ENCODE data around the gene THAP5. TPM values are rescaled to one million over a fixed set of nuclear protein-coding genes. Genes with fewer than 3 reads are reported as not detected.

The THAP5 gene
- total RNA-seq, 1 experiment from 2014 or later: 39.4 TPM

GRCh38 chr7:108614896-108615295 is 45.4 kb upstream of the THAP5 start:
- Histone ChIP-seq H3K27me3 (replicated peaks; ENCODE audit: insufficient read depth, low read depth, low read length, poor library complexity) (no peaks in the 10 kb centered on the region), H3K27ac (ENCODE audit: low read depth, low read length, poor library complexity, severe bottlenecking) (no peak overlapping the region), H3K4me3 (ENCODE audit: low read depth, low read length, poor library complexity, severe bottlenecking) (no peak overlapping the region), H3K9me3 (ENCODE audit: low read depth, low read length, poor library complexity, severe bottlenecking) (no peaks in the 10 kb centered on the region), H3K4me1 (ENCODE audit: insufficient read depth, low read length, poor library complexity, severe bottlenecking) (peaks cover 3% of the 10 kb centered on the region), H3K36me3 (ENCODE audit: insufficient read depth, low read length, poor library complexity, severe bottlenecking) (no peaks in the 10 kb centered on the region)
- BruUV-seq (replicated peaks): no TSS peak
- intact Hi-C loops (cut with micrococcal nuclease; ENCODE audit: unreplicated experiment): loop anchor here (5.0 to 10.0 kb wide), 2 partner anchors 357 to 1830 kb away; no protein-coding TSS in a partner anchor
- ChIA-PET CTCF (no interaction called here), POLR2A (ENCODE audit: low non-redundant PET) (no interaction called here)
- DNase-seq (ENCODE audit: low spot score): no peak
- TF ChIP-seq EZH2 (IDR thresholded peaks at IDR 0.05; ENCODE audit: borderline replicate concordance, low read depth, low read length, poor library complexity, severe bottlenecking) (no peak), CTCF (conservative IDR thresholded peaks at IDR 0.05; ENCODE audit: low read depth, low read length) (no peak)

GRCh38 chr7:108613949-108614381 is 44.5 kb upstream of the THAP5 start:
- BruUV-seq (replicated peaks): no TSS peak
- intact Hi-C loops (cut with micrococcal nuclease; ENCODE audit: unreplicated experiment): loop anchor here (1.0 to 10.0 kb wide), 3 partner anchors 157 to 1831 kb away; no protein-coding TSS in a partner anchor

GRCh38 chr7:108613147-108613948 is 43.8 kb upstream of the THAP5 start:
- peak; percentile 77 for DNase-seq (ENCODE audit: low spot score)
- no peaks in the 10 kb centered on the region for H3K27me3 ChIP-seq (replicated peaks; ENCODE audit: insufficient read depth, low read depth, low read length, poor library complexity)
- peaks cover 3% of the 10 kb centered on the region for H3K4me1 ChIP-seq (ENCODE audit: insufficient read depth, low read length, poor library complexity, severe bottlenecking)
- ChIA-PET CTCF (no interaction called here), POLR2A (ENCODE audit: low non-redundant PET) (no interaction called here)
- H3K27ac ChIP-seq (ENCODE audit: low read depth, low read length, poor library complexity, severe bottlenecking): no peak overlapping the region
- H3K4me3 ChIP-seq (ENCODE audit: low read depth, low read length, poor library complexity, severe bottlenecking): no peak overlapping the region
- BruUV-seq (replicated peaks): no TSS peak
- no peak for TF ChIP-seq EZH2 (IDR thresholded peaks at IDR 0.05; ENCODE audit: borderline replicate concordance, low read depth, low read length, poor library complexity, severe bottlenecking)
- peak; percentile 81 for TF ChIP-seq CTCF (conservative IDR thresholded peaks at IDR 0.05; ENCODE audit: low read depth, low read length)
- H3K36me3 ChIP-seq (ENCODE audit: insufficient read depth, low read length, poor library complexity, severe bottlenecking): no peaks in the 10 kb centered on the region
- intact Hi-C loops (cut with micrococcal nuclease; ENCODE audit: unreplicated experiment): loop anchor here (1.0 to 10.0 kb wide), 3 partner anchors 158 to 1831 kb away; no protein-coding TSS in a partner anchor
- no peaks in the 10 kb centered on the region for H3K9me3 ChIP-seq (ENCODE audit: low read depth, low read length, poor library complexity, severe bottlenecking)

More at GRCh38 chr7:108613949-108614381, 44.5 kb upstream of the THAP5 start:
- CTCF ChIA-PET: no interaction called here
- peaks cover 3% of the 10 kb centered on the region for H3K4me1 ChIP-seq (ENCODE audit: insufficient read depth, low read length, poor library complexity, severe bottlenecking)
- no peaks in the 10 kb centered on the region for H3K9me3 ChIP-seq (ENCODE audit: low read depth, low read length, poor library complexity, severe bottlenecking)
- no peak overlapping the region for H3K27ac ChIP-seq (ENCODE audit: low read depth, low read length, poor library complexity, severe bottlenecking)
- no peak overlapping the region for H3K4me3 ChIP-seq (ENCODE audit: low read depth, low read length, poor library complexity, severe bottlenecking)
- no peaks in the 10 kb centered on the region for H3K36me3 ChIP-seq (ENCODE audit: insufficient read depth, low read length, poor library complexity, severe bottlenecking)
- POLR2A ChIA-PET (ENCODE audit: low non-redundant PET): no interaction called here
- DNase-seq (ENCODE audit: low spot score): no peak
- no peak for TF ChIP-seq EZH2 (IDR thresholded peaks at IDR 0.05; ENCODE audit: borderline replicate concordance, low read depth, low read length, poor library complexity, severe bottlenecking)
- TF ChIP-seq CTCF (conservative IDR thresholded peaks at IDR 0.05; ENCODE audit: low read depth, low read length): no peak
- no peaks in the 10 kb centered on the region for H3K27me3 ChIP-seq (replicated peaks; ENCODE audit: insufficient read depth, low read depth, low read length, poor library complexity)
